SK-N-SH (cell line): Measurements from ENCODE around the gene SP2. TPM values are rescaled to one million over a fixed set of nuclear protein-coding genes. Genes with fewer than 3 reads are reported as not detected.

Experiments used
- CTCF ChIA-PET: fragments of 300-600, 350-600 bp; formaldehyde crosslinking; extraction: SDS; loops from one replicate; lab custom pipeline; 2021; lab: Yijun Ruan, JAX
- POLR2A ChIA-PET: fragments of 350-600 bp; sonication (Branson Sonifier 250); formaldehyde crosslinking; extraction: SDS; loops from one replicate; lab custom pipeline; 2020; ENCODE audit warnings: antibody characterized with exemption, inconsistent platforms; lab: Yijun Ruan, JAX
- DNase-seq: peaks from one replicate; pipeline ENCODE4 v3.0.0; 2012
- H2AFZ ChIP-seq: fragments of 200-600 bp; sonication (generic); 2 replicates; pipeline ENCODE4 v1.8.1; 2016; ENCODE audit warnings: antibody characterized with exemption, mild to moderate bottlenecking, low read depth
- H3F3A ChIP-seq: fragments of 200-600 bp; sonication (generic); replicated peaks from 2 replicates; pipeline ENCODE3; 2016; ENCODE audit warnings: antibody characterized with exemption, mild to moderate bottlenecking; ENCODE audit not compliant: insufficient read depth
- H3K27ac ChIP-seq, 2 experiments: fragments of 200-500 bp in 1 of 2; fragments of 200-600 bp in 1 of 2; sonication (Bioruptor generic) in 1 of 2; sonication (generic), shearing (Covaris generic) in 1 of 2; 2 replicates each; pipeline versions ENCODE4 v1.5.1 to v1.6.1; 2014 to 2016; ENCODE audit warnings: low read depth in 2 of 2, inconsistent platforms in 1 of 2, low read length in 1 of 2, mild to moderate bottlenecking in 1 of 2, mixed read lengths in 1 of 2
- H3K27me3 ChIP-seq: fragments of 200-600 bp; sonication (generic), shearing (Covaris generic); 2 replicates; pipeline ENCODE4 v1.6.1; 2016; ENCODE audit warnings: mixed run types; ENCODE audit not compliant: insufficient read depth
- H3K36me3 ChIP-seq, 2 experiments: fragments of 200-500 bp in 1 of 2; fragments of 200-600 bp in 1 of 2; sonication (Bioruptor generic) in 1 of 2; sonication (generic) in 1 of 2; replicated peaks in 1 of 2; 2 replicates each; pipeline versions ENCODE3 to v1.5.1; 2014 to 2016; ENCODE audit warnings: low read length in 1 of 2, mild to moderate bottlenecking in 1 of 2; ENCODE audit not compliant: insufficient read depth in 2 of 2, control insufficient read depth in 1 of 2
- H3K4me1 ChIP-seq, 2 experiments: fragments of 200-500 bp in 1 of 2; fragments of 200-600 bp in 1 of 2; sonication (Bioruptor generic) in 1 of 2; sonication (generic), shearing (Covaris generic) in 1 of 2; 2 replicates each; pipeline versions ENCODE4 v1.5.1 to v1.6.1; 2014 to 2016; ENCODE audit warnings: low read depth in 1 of 2, low read length in 1 of 2, mixed run types in 1 of 2; ENCODE audit not compliant: insufficient read depth in 2 of 2, control insufficient read depth in 1 of 2
- H3K4me2 ChIP-seq: fragments of 200-600 bp; sonication (generic), shearing (Covaris generic); 2 replicates; pipeline ENCODE4 v1.6.1; 2017; ENCODE audit warnings: mixed run types
- H3K4me3 ChIP-seq, 2 experiments: fragments of 200-500 bp in 1 of 2; fragments of 200-600 bp in 1 of 2; sonication (Bioruptor generic) in 1 of 2; sonication (generic), shearing (Covaris generic) in 1 of 2; 2 replicates each; pipeline versions ENCODE4 v1.5.1 to v1.8.1; 2014 to 2016; ENCODE audit warnings: low read depth in 2 of 2, inconsistent platforms in 1 of 2, low read length in 1 of 2, mild to moderate bottlenecking in 1 of 2, mixed read lengths in 1 of 2, moderate library complexity in 1 of 2
- H3K79me2 ChIP-seq: fragments of 200-600 bp; sonication (generic); 2 replicates; pipeline ENCODE4 v1.8.1; 2017; ENCODE audit warnings: mild to moderate bottlenecking; ENCODE audit not compliant: insufficient read depth
- H3K9ac ChIP-seq: fragments of 200-600 bp; sonication (generic); 2 replicates; pipeline ENCODE4 v1.6.1; 2017; ENCODE audit warnings: mixed run types
- H3K9me2 ChIP-seq: fragments of 200-600 bp; sonication (generic); 2 replicates; pipeline ENCODE4 v1.6.1; 2017; ENCODE audit warnings: mixed run types
- H3K9me3 ChIP-seq: fragments of 200-600 bp; sonication (generic); 2 replicates; pipeline ENCODE4 v1.6.1; 2017; ENCODE audit warnings: mixed run types, mild to moderate bottlenecking, moderate library complexity
- H4K20me1 ChIP-seq: fragments of 200-600 bp; sonication (generic); 2 replicates; pipeline ENCODE4 v1.6.1; 2017; ENCODE audit warnings: mild to moderate bottlenecking, mixed run types; ENCODE audit not compliant: insufficient read depth
- CHD2 ChIP-seq: fragments of 150-350 bp; IDR thresholded peaks from 2 replicates; pipeline ENCODE4 v1.6.1; 2018; ENCODE audit warnings: low read length; ENCODE audit not compliant: partially characterized antibody
- FOXJ3 ChIP-seq: sonication (generic); formaldehyde crosslinking; IDR thresholded peaks from 2 replicates; pipeline ENCODE4 v1.5.1; 2020; ENCODE audit warnings: mild to moderate bottlenecking, missing genetic modification reagents
- GATA2 ChIP-seq: sonication (generic); formaldehyde crosslinking; IDR thresholded peaks from 2 replicates; pipeline ENCODE4 v1.5.0; 2020; ENCODE audit warnings: mild to moderate bottlenecking, missing genetic modification reagents
- JUND ChIP-seq: IDR thresholded peaks from 2 replicates; pipeline ENCODE4 v1.4.0; 2012
- NFIC ChIP-seq: IDR thresholded peaks from 2 replicates; pipeline ENCODE4 v1.4.0; 2012; ENCODE audit warnings: borderline replicate concordance
- TAF1 ChIP-seq: IDR thresholded peaks from 2 replicates; pipeline ENCODE4 v1.6.1; 2012; ENCODE audit warnings: low read depth, mild to moderate bottlenecking, low read length, moderate library complexity, borderline replicate concordance
- TCF12 ChIP-seq: IDR thresholded peaks from 2 replicates; pipeline ENCODE4 v1.4.0; 2012
- TEAD4 ChIP-seq: IDR thresholded peaks from 2 replicates; pipeline ENCODE4 v1.4.0; 2012; ENCODE audit warnings: mild to moderate bottlenecking, borderline replicate concordance; ENCODE audit not compliant: insufficient read depth
- YY1 ChIP-seq: IDR thresholded peaks from 2 replicates; pipeline ENCODE4 v1.4.0; 2012; ENCODE audit warnings: low read depth, mild to moderate bottlenecking
- WGBS: methylation state at CpG from one replicate; pipeline ENCODE4 v1.1.6; 2017; ENCODE audit warnings: low lambda C conversion rate; 5-methylcytosine and 5-hydroxymethylcytosine counted together
- polyA plus RNA-seq, 3 experiments: library from polyadenylated mRNA; depleted of rRNA; stranded (reverse); fragments of >200 nt; gene quantifications; 2 replicates each; pipeline ENCODE4 v1.2.3, GENCODE V29; 2012
- TF ChIP-seq, protein P1 (sequence below): IDR thresholded peaks from 2 replicates; pipeline ENCODE4 v1.6.1; 2012; ENCODE audit warnings: mild to moderate bottlenecking, low read depth, low read length, moderate library complexity
- TF ChIP-seq, protein P2 (sequence below): IDR thresholded peaks from 2 replicates; pipeline ENCODE4 v1.4.0; 2012; ENCODE audit warnings: low read depth, borderline replicate concordance
- TF ChIP-seq, protein P3 (sequence below): IDR thresholded peaks from 2 replicates; pipeline ENCODE4; 2012
- TF ChIP-seq, protein P4 (sequence below): IDR thresholded peaks from 2 replicates; pipeline ENCODE4 v1.4.0; 2012; ENCODE audit warnings: low read depth, borderline replicate concordance
- TF ChIP-seq, protein P5 (sequence below): fragments of 150-350 bp; IDR thresholded peaks from 2 replicates; pipeline ENCODE4 v1.6.1; 2016; ENCODE audit warnings: mild to moderate bottlenecking, low read depth, low read length

Gene SP2
- polyA plus RNA-seq, 1 of the 3 experiments (the other 2 are of a cell fraction) = 16.7 TPM

DNA sequence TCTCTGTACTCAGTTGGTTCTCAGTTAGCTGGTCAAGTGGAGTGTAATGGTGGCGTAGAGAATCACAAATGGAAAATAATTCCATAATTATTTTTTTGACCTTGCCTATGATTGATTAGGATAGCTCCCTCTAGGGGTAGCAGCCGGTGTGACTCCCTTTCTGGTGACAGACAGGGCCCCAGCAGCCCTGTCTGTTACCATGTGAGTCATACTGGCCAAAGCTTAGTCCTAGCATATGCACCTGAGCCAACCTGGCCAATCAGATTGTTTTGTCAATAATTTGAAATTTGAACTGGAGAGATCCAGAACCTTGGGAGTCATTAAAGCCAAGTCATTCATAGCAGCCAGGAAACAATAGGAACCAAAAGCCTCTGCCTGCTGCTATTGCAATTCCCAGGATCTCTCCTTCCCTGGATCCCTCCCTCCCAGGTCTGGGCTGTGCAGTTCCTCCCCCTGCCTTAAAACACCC is 50.9 kb downstream of the SP2 start (continued):
- TF ChIP-seq, protein P1, sequence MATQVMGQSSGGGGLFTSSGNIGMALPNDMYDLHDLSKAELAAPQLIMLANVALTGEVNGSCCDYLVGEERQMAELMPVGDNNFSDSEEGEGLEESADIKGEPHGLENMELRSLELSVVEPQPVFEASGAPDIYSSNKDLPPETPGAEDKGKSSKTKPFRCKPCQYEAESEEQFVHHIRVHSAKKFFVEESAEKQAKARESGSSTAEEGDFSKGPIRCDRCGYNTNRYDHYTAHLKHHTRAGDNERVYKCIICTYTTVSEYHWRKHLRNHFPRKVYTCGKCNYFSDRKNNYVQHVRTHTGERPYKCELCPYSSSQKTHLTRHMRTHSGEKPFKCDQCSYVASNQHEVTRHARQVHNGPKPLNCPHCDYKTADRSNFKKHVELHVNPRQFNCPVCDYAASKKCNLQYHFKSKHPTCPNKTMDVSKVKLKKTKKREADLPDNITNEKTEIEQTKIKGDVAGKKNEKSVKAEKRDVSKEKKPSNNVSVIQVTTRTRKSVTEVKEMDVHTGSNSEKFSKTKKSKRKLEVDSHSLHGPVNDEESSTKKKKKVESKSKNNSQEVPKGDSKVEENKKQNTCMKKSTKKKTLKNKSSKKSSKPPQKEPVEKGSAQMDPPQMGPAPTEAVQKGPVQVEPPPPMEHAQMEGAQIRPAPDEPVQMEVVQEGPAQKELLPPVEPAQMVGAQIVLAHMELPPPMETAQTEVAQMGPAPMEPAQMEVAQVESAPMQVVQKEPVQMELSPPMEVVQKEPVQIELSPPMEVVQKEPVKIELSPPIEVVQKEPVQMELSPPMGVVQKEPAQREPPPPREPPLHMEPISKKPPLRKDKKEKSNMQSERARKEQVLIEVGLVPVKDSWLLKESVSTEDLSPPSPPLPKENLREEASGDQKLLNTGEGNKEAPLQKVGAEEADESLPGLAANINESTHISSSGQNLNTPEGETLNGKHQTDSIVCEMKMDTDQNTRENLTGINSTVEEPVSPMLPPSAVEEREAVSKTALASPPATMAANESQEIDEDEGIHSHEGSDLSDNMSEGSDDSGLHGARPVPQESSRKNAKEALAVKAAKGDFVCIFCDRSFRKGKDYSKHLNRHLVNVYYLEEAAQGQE = no peak
- TF ChIP-seq TCF12 (no peak), TAF1 (no peak), NFIC (no peak), CHD2 (peak; percentile 22)
- TF ChIP-seq, protein P2, sequence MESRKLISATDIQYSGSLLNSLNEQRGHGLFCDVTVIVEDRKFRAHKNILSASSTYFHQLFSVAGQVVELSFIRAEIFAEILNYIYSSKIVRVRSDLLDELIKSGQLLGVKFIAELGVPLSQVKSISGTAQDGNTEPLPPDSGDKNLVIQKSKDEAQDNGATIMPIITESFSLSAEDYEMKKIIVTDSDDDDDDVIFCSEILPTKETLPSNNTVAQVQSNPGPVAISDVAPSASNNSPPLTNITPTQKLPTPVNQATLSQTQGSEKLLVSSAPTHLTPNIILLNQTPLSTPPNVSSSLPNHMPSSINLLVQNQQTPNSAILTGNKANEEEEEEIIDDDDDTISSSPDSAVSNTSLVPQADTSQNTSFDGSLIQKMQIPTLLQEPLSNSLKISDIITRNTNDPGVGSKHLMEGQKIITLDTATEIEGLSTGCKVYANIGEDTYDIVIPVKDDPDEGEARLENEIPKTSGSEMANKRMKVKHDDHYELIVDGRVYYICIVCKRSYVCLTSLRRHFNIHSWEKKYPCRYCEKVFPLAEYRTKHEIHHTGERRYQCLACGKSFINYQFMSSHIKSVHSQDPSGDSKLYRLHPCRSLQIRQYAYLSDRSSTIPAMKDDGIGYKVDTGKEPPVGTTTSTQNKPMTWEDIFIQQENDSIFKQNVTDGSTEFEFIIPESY = no peak

DNA sequence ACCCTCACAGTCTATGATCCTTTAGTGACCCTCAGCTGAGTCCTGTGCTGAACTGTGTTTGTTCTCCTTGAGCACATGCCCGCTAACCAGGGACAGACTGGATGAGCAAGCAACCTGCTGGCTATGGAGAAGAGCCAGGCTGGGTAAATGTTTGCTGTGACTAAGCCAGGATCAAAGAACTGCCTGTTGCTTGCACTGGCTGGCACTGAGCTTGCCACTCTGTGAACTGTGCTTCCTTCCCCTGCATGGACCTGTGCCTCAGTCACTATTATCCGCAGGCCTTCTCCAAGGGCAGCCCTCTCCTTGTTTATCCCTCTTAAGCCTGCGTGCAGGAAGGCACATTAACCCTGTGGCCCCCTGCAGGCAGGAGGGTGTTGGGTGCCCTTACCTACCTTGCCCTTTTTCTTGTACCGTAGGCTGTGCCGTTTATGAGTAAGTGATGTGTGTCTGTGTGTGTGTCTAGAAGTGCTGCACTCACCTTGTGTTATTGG is 52.7 kb downstream of the SP2 start:
- DNase-seq = no peak
- Histone ChIP-seq H3K4me3 (no peak overlapping the region), H4K20me1 (no peaks in the 10 kb centered on the region), H3K9ac (no peak overlapping the region), H3K27me3 (no peaks in the 10 kb centered on the region), H3K4me2 (peak overlapping the region; percentile 74; the same call in 1 of the 2 replicates), H3K9me3 (no peaks in the 10 kb centered on the region), H3K4me1 (peaks cover 4 to 11% of the 10 kb centered on the region in 2 experiments; a peak in 3 of 4 replicates), H3K9me2 (no peaks in the 10 kb centered on the region), H3K27ac (peak overlapping the region in 1 of 2 experiments; percentile 2; a peak in 2 of 4 replicates), H3K36me3 (peaks cover 3 to 34% of the 10 kb centered on the region in 2 experiments), H2AFZ (0 out of 2 replicates have a peak overlapping the region, but pooled peaks have one; percentile 92), H3F3A (peaks cover 9% of the 10 kb centered on the region), H3K79me2 (no peaks in the 10 kb centered on the region)
- ChIA-PET CTCF (interaction anchor here (0.7 to 41.6 kb wide), 38 partner anchors 8 to 1395 kb away, joined by 3 to 1216 read pairs (median 4); partner anchors contain the start of genes CDK5RAP3, NFE2L1, PNPO and PRR15L), POLR2A (interaction anchor here (1.2 to 2.1 kb wide), 2 partner anchors 22 to 108 kb away, joined by 3 to 11 read pairs; partner anchors contain the start of genes CDK5RAP3 and SCRN2)
- 30% methylated on average over 5 of the region's 5 CpGs for WGBS
- TF ChIP-seq TAF1 (no peak), TEAD4 (no peak), GATA2 (no peak), YY1 (no peak), CHD2 (no peak), FOXJ3 (CRISPR knock-in tag) (no peak), JUND (no peak), TCF12 (no peak)
- TF ChIP-seq, protein P3, sequence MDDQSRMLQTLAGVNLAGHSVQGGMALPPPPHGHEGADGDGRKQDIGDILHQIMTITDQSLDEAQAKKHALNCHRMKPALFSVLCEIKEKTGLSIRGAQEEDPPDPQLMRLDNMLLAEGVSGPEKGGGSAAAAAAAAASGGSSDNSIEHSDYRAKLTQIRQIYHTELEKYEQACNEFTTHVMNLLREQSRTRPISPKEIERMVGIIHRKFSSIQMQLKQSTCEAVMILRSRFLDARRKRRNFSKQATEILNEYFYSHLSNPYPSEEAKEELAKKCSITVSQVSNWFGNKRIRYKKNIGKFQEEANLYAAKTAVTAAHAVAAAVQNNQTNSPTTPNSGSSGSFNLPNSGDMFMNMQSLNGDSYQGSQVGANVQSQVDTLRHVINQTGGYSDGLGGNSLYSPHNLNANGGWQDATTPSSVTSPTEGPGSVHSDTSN = no peak
- TF ChIP-seq, protein P4, sequence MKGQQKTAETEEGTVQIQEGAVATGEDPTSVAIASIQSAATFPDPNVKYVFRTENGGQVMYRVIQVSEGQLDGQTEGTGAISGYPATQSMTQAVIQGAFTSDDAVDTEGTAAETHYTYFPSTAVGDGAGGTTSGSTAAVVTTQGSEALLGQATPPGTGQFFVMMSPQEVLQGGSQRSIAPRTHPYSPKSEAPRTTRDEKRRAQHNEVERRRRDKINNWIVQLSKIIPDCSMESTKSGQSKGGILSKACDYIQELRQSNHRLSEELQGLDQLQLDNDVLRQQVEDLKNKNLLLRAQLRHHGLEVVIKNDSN = no peak
- TF ChIP-seq, protein P5, sequence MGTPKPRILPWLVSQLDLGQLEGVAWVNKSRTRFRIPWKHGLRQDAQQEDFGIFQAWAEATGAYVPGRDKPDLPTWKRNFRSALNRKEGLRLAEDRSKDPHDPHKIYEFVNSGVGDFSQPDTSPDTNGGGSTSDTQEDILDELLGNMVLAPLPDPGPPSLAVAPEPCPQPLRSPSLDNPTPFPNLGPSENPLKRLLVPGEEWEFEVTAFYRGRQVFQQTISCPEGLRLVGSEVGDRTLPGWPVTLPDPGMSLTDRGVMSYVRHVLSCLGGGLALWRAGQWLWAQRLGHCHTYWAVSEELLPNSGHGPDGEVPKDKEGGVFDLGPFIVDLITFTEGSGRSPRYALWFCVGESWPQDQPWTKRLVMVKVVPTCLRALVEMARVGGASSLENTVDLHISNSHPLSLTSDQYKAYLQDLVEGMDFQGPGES = no peak
